HG02885 (cell line): ENCODE results near the gene MKS1.

Experiments used
- ATAC-seq: cut with Tn5 transposase; IDR thresholded peaks from one replicate; pipeline ENCODE4 v1.9.1; 2021; ENCODE audit warnings: mild to moderate bottlenecking; ENCODE audit not compliant: unreplicated experiment, poor library complexity

Gene MKS1

DNA sequence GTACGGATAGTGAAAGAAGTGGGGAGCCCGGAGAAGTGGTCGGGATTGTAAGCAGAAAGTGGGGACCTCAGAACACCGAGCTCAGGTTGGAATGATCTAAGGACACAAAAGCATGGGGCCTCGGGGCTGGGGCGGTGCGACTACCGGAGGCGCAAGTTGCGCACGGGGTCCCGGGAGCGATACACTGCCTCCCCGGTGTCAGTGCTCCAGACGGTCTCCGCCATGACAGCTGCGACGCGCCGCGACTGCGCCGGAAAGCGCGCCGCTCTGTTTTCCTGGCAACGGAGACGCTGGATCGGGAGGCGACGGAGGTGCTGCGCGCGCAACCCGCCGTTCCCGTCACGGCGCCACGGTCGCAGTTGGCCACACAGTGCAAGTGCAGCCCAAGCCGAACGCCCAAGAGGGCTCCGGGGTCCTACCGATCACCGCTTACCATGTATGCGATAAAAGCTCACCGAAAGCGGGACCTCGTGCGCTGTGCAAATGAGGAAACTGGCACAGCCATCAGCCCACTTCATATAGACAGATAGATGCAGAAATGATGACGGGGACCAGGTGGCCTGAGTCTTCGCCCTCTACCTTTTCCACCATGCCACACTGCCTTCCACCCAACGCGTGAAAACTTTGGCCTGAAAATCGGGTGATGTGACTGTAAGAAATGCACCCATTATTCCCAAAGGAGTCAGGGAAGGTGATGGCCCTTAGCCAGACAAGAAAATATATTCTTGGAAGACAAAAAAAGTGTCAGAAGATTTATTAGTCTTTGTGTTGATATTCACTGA, at the start of gene MKS1:
Gene MKS1, minus strand, starts transcription at position 249 of the 782 bp plus-strand sequence. Its CDS starts 25 bp downstream, at position 224.
- peak; percentile 97 for ATAC-seq

DNA sequence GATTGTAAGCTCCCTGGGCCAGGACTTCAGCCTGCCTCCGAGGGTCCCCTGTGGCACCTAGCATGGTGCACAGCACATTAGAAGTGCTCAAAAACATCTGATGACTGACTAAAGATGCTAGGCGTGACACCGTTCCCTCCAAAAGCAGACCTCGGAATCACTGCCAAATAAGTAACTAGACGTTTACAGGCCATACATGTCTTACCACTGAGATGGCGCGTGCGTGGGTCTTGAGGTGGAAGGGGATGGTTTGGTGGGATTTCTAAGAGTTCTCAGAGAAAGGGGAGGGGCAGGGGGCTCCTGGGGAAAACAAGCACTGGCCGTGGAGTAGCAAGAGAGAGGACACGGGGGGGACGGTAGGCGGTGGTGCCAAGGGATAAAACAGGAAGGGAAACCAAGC, 49.3 kb upstream of the MKS1 start:
- ATAC-seq, result no peak

DNA sequence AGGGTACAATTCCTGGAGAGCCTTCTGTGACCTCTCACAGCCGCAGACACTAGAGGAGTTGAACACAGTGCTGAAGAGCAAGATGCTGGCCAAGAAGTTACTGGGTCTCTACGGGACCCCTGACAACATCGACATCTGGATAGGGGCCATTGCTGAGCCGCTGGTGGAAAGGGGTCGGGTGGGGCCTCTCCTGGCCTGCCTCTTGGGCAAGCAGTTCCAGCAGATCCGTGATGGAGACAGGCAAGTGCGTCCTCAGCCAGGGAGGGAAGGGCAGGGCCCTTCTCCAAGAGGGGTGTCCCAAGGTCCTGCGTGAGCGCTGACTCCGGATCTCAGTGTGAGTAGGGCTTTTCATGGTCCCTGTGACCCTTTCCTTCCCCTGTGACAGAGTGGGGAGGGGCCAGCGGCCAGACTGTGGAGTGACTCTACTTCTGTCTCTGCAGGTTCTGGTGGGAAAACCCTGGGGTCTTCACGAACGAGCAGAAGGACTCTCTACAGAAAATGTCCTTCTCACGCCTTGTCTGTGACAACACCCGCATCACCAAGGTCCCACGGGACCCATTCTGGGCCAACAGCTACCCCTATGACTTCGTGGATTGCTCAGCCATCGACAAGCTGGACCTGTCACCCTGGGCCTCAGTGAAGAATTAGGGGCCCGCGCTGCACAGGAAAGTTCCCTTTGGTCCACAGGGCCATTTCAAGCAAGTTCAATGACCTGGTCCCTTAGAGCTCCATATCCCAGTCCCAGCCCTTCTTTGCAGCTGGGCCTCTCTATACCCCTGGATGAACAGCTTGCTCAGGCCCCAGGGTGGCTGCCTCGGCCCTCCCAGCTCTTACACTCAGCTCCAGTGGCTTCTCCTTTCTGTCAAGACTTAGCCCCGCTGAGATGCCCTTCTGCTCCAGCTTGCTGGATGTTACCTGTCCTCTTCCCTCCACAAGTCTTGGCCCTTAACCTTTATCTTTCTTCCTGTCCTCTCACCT, 48.6 kb upstream of the MKS1 start:
- no peak for ATAC-seq

DNA sequence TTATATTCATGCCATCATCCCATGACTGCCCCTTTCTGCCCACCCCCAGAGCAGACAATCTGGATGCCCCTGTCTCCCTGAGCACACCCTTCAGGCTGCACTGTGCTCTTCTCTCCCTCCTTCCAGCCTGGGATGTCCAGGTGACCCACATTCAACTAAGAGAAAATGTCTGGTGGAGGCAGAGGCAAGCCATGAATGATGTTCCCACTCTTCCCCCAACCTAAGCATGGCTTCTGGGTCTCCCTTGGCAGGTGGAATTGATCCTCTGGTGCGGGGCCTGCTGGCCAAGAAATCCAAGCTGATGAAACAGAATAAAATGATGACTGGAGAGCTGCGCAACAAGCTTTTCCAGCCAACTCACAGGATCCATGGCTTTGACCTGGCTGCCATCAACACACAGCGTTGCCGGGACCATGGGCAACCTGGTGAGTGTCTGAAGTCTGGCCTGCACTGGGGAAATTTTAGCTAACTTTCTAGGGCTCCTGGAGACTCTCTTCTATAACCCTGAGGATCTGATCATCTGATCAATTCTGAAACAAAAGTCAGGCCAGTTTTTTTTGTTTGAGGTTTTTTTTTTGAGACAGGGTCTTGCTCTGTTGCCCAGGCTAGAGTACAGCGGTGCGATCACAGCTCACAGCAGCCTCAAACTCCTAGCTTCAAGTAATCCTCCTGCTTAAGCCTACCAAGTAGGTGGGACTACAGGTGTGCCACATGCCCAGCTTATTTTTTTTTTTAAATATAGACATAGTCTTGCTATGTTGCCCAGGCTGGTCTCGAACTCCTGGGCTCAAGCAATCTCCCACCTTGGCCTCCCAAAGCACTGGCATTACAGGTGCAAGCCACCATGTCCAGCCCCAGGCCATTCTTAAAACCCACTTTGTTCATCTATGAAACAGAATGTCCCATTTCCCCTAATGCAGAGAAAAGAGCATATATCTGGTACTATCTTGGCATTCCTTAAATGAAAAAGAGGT, 47.1 kb upstream of the MKS1 start:
- no peak for ATAC-seq

DNA sequence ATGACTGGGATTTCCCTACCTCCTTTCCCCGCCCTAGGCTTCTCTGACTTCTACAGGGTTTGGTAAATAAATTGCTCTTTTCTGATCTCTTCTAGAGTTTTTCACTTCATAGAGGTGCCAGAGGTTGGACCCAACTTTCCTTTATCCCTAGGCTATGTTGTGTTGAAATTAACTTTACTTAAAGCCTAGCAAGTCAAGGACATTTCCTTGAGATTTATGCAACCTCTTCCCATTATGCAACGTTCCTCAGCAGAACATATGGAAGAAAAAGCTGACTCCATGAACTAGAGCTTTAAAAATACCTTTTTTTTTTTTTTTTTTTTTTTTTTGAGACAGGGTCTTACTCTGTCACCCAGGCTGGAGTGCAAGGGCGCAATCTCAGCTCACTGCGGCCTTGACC, 46.2 kb upstream of the MKS1 start:
- ATAC-seq, result no peak

DNA sequence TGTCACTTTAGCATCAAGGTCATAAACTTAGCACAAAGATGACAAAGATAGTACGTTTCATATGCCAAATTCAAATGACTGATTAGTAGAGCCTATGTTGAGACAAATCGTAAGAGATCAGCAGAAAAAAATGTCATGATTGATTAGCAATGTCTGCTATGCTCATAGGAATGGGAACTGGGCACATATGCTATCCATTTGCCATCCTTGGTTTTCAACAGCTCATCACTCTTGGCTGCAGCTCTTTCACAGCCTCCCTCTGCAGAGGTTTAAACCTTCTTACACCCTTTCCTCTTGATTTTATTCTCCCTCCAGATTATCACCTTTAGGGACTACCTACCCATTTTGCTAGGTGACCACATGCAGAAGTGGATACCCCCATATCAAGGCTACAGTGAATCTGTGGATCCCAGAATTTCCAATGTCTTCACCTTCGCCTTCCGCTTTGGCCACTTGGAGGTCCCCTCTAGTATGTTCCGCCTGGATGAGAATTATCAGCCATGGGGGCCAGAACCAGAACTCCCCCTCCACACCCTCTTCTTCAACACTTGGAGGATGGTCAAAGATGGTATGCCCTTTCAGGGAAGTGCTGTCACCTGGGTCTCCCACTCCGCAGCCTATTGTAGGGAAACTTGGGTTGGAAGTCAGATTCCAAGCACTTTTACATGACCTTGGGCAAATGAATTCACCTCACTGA, 45.5 kb upstream of the MKS1 start:
- ATAC-seq, result no peak

DNA sequence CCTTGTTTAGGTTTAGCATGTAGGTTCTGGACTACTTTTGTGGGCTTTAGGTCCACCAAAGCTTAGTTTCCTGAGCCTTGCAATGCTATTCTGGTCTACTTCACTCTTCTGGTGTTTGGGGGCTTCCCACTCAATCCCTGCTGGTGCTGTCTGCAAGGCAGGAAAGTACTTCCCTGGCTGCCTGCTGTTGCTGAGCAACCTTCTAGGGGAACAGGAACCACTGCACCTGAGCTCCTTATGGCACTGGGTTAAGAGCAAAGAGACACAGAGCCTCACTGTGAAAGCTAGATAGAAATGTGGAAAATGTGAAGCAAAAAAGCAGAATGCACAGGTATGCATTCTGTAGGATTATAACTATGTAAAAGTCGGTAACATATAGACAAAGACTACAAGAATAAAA, 44.7 kb upstream of the MKS1 start:
- ATAC-seq, result no peak

DNA sequence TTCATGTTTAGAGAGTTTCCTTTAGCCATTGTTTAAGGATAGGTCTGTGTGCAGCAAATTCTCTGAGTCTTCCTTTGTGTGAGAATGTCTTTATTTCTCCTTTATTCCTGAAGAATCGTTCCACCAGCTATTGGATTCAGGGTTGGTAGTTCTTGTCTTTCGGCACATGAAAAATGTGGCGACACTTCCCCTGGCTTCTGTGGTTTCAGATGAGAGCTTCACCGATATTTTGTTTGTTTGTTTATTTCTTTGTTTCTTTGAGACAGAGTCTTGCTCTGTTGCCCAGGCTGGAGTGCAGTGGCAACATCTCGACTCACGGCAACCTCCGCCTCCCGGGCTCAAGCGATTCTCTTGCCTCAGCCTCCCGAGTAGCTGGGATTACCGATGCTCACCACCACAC, 43.1 kb upstream of the MKS1 start:
- ATAC-seq, result no peak

DNA sequence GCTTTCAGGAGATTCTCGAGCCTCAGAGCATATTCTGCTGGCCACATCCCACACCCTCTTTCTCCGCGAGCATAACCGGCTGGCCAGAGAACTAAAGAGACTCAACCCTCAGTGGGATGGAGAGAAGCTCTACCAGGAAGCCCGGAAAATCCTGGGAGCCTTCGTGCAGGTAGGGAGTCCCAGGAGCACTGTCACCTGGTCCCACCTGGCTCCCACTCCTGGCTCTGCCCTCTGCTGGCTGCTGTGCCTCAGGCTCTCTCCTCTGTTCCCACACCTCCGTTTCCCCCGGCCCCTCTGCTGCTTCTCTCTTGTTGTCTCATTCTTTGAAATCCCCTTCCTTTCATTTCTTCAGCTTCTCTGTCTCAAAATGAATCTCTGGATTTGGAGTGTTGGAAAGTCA, 35.7 kb upstream of the MKS1 start:
- ATAC-seq, result no peak

DNA sequence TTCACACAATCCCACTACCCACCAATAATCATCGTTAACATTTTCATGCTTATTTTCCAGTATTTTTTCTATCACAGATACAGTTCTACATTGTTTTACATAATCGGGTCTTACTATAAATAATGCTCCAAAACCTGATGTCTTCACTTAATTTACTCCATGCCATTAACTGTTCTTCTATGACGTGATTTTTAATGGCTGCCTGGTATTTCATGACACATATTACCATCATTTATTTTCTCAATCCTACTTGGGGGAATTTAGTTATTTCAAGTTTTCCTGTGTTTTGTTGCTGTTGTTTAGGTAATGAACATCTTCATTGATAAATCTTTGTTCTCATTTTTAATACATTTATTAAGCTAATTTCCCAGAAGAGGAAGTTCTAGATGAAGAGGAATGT, 34.0 kb upstream of the MKS1 start:
- ATAC-seq, result no peak

DNA sequence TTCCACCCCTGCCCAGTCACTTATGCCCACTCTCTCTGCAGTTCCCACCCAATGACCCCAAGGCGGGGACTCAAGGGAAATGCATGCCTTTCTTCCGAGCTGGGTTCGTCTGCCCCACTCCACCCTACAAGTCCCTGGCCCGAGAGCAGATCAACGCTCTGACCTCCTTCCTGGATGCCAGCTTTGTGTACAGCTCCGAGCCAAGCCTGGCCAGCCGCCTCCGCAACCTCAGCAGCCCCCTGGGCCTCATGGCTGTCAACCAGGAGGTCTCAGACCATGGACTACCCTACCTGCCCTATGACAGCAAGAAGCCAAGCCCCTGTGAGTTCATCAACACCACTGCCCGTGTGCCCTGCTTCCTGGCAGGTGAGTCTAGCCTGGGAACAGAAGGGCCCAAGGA, 33.1 kb upstream of the MKS1 start:
- ATAC-seq, result no peak

DNA sequence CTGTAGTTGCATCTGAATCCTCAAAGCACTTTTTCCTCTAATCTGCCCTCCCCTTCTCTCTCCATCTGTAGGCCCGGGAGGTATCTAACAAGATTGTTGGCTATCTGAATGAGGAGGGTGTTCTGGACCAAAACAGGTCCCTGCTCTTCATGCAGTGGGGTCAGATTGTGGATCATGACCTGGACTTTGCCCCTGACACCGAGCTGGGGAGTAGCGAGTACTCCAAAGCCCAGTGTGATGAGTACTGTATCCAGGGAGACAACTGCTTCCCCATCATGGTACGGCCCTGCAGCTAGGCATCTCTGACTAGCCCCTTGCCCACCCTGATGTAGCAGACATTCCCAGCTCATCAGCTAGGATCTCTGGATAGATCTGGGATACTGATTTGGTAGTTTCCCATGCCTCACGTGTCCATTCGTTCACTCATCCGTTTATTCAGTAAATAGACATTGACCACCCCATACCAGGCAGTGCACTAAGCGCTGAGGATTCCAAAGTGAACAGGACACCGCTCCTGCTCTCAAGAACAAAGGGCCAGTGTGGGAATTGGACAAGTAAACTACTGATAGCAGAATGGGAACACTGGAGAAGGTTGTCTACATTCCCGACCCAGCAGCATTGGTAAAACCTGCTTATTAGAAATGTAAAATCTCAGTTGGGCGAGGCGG, 31.4 kb upstream of the MKS1 start:
- no peak for ATAC-seq

DNA sequence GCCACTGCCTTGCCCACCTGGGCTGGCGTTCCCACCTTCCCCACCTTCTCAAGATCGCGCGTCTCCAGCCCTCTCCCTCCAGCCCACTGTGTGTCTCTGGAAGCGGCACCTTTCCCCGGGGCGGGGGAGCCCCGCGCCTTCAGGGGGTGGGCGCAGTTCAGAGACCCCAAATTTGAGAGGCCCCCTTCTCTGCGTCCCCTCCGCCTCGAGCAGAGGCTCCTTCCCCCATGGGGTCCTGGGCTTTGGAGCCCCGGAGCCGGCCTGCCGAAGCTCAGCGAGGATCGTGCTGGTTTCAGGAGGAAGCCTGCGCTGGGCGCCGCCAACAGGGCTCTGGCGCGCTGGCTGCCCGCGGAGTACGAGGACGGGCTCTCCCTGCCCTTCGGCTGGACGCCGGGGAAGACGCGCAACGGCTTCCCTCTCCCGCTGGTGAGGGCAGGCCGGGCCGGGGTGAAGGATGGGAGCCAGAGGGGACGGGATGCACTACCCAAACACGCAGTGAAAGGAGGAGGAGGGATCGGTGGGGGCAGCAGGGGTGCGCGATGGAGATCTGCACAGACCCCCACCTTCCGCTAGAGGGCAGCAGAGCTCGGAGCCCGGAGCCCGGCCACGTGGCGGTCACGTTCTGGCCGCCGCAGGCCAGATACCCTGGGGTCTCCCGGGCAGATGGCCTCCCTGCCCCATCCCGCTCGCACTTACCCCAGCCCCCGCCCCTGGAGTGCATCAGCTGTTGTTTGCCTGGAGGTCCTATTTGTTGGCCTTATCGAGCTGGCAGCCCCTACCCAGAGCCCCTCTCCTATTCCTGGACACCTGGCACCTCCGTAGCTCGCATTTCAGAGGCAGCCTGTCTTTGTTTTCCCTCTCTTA, 30.4 kb upstream of the MKS1 start:
- peak; percentile 66 for ATAC-seq

DNA sequence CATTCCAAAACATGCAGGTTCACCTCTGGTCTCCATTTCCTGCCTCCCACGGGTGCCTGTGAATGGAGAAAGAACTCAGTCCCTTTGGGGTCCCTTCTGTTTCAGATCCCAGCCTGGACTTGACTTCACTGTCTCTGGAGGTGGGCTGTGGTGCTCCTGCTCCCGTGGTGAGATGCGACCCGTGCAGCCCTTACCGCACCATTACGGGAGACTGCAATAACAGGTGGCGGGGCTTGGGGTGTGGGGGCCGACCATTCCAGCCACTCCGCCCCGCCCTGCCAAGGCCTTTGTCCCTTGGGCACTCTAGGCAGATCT, 29.9 kb upstream of the MKS1 start:
- ATAC-seq, result no peak

DNA sequence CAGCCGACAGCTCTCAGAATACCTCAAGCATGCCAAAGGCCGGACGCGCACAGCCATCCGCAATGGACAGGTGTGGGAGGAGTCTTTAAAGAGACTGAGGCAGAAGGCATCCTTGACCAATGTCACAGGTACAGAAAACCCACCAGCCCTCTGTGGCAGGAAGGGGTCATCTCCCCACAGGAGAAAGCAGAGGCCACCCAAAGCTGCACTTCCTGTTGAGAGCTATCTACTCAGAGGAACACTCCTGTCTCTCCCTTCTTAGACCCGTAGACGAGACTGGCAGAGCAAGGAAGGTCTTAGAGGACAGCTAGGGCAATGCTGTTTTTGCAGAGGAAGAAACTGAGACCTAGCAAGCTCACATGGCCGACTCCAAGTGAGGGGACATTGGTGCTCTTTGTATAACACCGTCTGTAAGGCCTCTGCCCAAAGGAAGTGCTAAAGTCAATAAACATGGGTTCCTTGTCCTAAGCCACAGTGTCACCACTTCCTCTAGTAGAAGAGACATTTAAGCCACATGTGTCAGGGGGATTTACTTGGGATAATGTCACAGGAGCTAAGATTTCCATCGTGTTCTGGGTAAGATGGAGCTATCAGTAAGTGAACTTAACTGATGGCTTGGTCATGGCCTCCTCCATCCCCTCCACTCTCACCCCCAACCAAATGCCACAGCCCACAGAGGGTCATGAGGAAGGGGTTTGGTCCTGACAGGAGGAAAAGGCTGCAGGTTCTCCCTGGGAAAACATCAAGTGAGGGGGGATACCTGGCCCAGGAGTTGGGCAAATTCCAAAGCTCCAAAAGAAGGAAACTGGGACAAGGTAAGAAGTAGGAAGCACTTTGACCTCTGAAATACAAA, 28.7 kb upstream of the MKS1 start:
- ATAC-seq, result no peak

DNA sequence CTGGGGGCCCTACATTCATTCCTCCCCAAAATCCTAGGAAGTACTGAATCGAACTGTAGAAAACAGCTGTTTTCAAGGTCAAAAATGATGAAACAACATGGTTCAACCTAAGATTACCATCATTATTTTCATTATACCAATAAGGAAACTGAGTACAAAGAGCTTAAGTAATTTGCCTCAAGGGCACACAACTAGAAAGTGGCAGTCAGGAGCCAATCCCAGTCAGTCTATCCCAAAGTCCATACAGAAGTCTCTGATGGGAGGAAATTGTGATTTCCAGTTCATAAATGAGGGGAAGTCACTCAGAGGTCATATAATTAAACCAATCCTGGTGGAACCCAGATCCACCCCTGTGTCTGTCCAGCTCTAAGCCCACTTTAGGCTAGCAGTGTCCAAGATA, 27.7 kb upstream of the MKS1 start:
- no peak for ATAC-seq

DNA sequence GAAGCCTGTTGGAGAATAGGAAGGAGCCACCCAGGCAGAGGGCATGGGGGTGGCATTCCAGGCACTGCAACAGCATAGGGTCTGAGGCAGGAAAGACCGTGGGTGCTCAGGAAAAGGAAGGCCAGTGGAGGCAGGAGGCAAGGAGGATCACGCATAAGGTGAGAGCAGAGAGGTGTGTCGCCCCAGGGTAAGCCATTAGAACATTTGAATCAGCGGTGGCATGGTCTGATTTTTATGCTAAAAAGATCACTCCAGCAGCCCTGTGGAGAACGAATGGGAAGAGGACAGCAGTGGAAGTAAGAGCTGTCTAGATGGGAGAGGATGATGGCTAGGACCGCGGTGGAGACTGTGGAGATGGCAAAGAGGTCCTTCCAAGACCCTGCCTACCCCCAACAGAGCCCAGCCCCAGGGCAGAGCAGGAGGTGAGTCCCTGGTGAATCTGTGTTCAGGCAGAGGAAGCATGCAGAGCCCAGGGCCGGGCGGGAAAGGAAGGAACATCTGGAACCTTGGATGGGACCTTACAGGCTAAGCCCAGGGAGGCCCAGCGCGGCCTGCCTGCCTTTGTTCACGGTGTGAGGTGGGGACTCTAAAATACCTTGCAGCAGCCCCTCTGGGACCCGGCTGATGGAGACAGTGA, 27.2 kb upstream of the MKS1 start:
- no peak for ATAC-seq
